GM18951 (cell line): ENCODE data around the gene BCAN.

Experiments
- POLR2A ChIP-seq: IDR thresholded peaks from 4 replicates; pipeline ENCODE4 v1.6.1; 2011; ENCODE audit warnings: mild to moderate bottlenecking; ENCODE audit not compliant: insufficient read length, insufficient read depth; ENCODE audit errors: extremely low read depth
- in situ Hi-C: fragments of 300-500 bp; cut with MboI; formaldehyde crosslinking; loops from one replicate; pipeline ENCODE4 v1.12.0; 2022; ENCODE audit warnings: low sequenced_read_pairs, mixed read lengths, inconsistent platforms; ENCODE audit not compliant: unreplicated experiment

The BCAN gene

GRCh38 chr1:156703336-156703735 lies 61.4 kb downstream of the BCAN start:
- in situ Hi-C loops = no loop called here
- no peak for TF ChIP-seq POLR2A

- no peak for TF ChIP-seq POLR2A
- in situ Hi-C loops = no loop called here
Measured at GRCh38 chr1:156703741-156704140, 61.8 kb downstream of the BCAN start.

GRCh38 chr1:156704166-156704711 lies 62.3 kb downstream of the BCAN start:
- in situ Hi-C loops = no loop called here
- TF ChIP-seq POLR2A = no peak

GRCh38 chr1:156704930-156705320 lies 63.0 kb downstream of the BCAN start:
- no peak for TF ChIP-seq POLR2A
- in situ Hi-C loops = no loop called here

GRCh38 chr1:156705321-156705917 lies 63.5 kb downstream of the BCAN start, which contains the start of gene CRABP2:
Gene CRABP2, minus strand, starts transcription at chr1:156705583. Its CDS starts 137 bp downstream, at chr1:156705446.
- TF ChIP-seq POLR2A = no peak
- in situ Hi-C loops = no loop called here

- TF ChIP-seq POLR2A = no peak
- in situ Hi-C loops = no loop called here
Measured at GRCh38 chr1:156705918-156706656, 64.2 kb downstream of the BCAN start.

- TF ChIP-seq POLR2A = no peak
- in situ Hi-C loops = no loop called here
Measured at GRCh38 chr1:156706657-156707416, 64.9 kb downstream of the BCAN start.

- in situ Hi-C loops = no loop called here
- TF ChIP-seq POLR2A = no peak
Measured at GRCh38 chr1:156707417-156708217, 65.7 kb downstream of the BCAN start.

- TF ChIP-seq POLR2A = no peak
- in situ Hi-C loops = no loop called here
Measured at GRCh38 chr1:156708218-156708661, 66.3 kb downstream of the BCAN start.

- TF ChIP-seq POLR2A = no peak
- in situ Hi-C loops = no loop called here
Measured at GRCh38 chr1:156709031-156709430, 67.1 kb downstream of the BCAN start.
